ENCODE measurements around the gene CRY2. TPM values are rescaled to one million over a fixed set of nuclear protein-coding genes. Genes with fewer than 3 reads are reported as not detected.
A peak's percentile ranks its signal among the peaks of the same experiment; 100 is the strongest.

Gene CRY2
- polyA plus RNA-seq, 2 of the 4 experiments (the other 2 are of a cell fraction), result 3.2 to 4.1 TPM

- DNase-seq (ENCODE audit: low read depth in 1 of 2, low spot score in 1 of 2) (no peak), FAIRE-seq (no peak), ATAC-seq (no peak)
- H3K4me3 ChIP-seq, result peak overlapping the region; percentile 55
- H3K4me1 ChIP-seq, result peaks cover 6% of the 10 kb centered on the region; the same call in 2 of the 3 replicates
- H3K27ac ChIP-seq, result peak overlapping the region; percentile 58 to 80; a peak in 5 of 6 replicates
- ChIA-PET POLR2A (interaction anchor here (0.6 kb wide), 1 partner anchor 16 kb away, joined by 3 read pairs; no protein-coding TSS in a partner anchor), CTCF (interaction anchor here (0.6 to 1.9 kb wide), 5 partner anchors 9 to 1154 kb away, joined by 3 to 9 read pairs (median 3); no protein-coding TSS in a partner anchor)
- peak overlapping the region; percentile 91 for H3K4me2 ChIP-seq
- H3K9me3 ChIP-seq, result no peaks in the 10 kb centered on the region
- WGBS (ENCODE audit: missing lambda C conversion rate), result 73% methylated on average over 28 of the region's 54 CpGs
- TF ChIP-seq TFCP2L1 (CRISPR knock-in tag; IDR thresholded peaks at IDR 0.05), result no peak
- no peak for TF ChIP-seq KDM5A (IDR thresholded peaks at IDR 0.05)
- TF ChIP-seq ZFP36 (IDR thresholded peaks at IDR 0.05; ENCODE audit: borderline replicate concordance, partially characterized antibody), result no peak
- no peak for TF ChIP-seq MAX (IDR thresholded peaks at IDR 0.05)
- TF ChIP-seq SMC3 (IDR thresholded peaks at IDR 0.05), result no peak
Measured at GRCh38 chr11:45921561-45922424, 74.5 kb downstream of the CRY2 start.

- FAIRE-seq (no peak), DNase-seq (ENCODE audit: low read depth in 1 of 2, low spot score in 1 of 2) (peak in 1 of 2 experiments; percentile 48), ATAC-seq (no peak; a peak in 1 of 6 replicates)
- CTCF ChIA-PET, result interaction anchor here (1.0 to 1.9 kb wide), 4 partner anchors 8 to 150 kb away, joined by 3 to 9 read pairs (median 4); no protein-coding TSS in a partner anchor
- POLR2A ChIA-PET, result no interaction called here
- Histone ChIP-seq H3K4me1 (peaks cover 4% of the 10 kb centered on the region; the same call in 2 of the 3 replicates), H3K4me3 (peak within 1 kb of the TSS; percentile 55), H3K4me2 (peak within 1 kb of the TSS; percentile 91), H3K9me3 (no peaks in the 10 kb centered on the region), H3K27ac (peak within 1 kb of the TSS; percentile 58 to 80; a peak in 5 of 6 replicates)
- TF ChIP-seq ZNF302 (CRISPR knock-in tag; IDR thresholded peaks at IDR 0.05) (no peak), BHLHE40 (IDR thresholded peaks at IDR 0.05; ENCODE audit: low read depth, low read length) (no peak), JUN (IDR thresholded peaks at IDR 0.05) (no peak), NFE2L2 (conservative IDR thresholded peaks at IDR 0.05; ENCODE audit: low read length) (no peak), HOXB5 (CRISPR knock-in tag; IDR thresholded peaks at IDR 0.05) (no peak), RARB (CRISPR knock-in tag; IDR thresholded peaks at IDR 0.05) (no peak), POLR2A (IDR thresholded peaks at IDR 0.05; ENCODE audit: low read length) (no peak)
- WGBS (ENCODE audit: missing lambda C conversion rate), result no CpG with 5 or more reads among the region's 73 CpGs
Measured at GRCh38 chr11:45922425-45923082, 75.3 kb downstream of the CRY2 start, which contains the start of gene LARGE2. TSS of gene LARGE2 (plus strand) at chr11:45922656. CDS start at chr11:45922883, 227 bp downstream.

GRCh38 chr11:45924036-45924915 is 77.0 kb downstream of the CRY2 start:
- no peaks in the 10 kb centered on the region for H3K9me3 ChIP-seq
- H3K4me3 ChIP-seq, result no peak overlapping the region
- H3K4me2 ChIP-seq, result no peak overlapping the region
- CTCF ChIA-PET, result interaction anchor here (0.6 to 1.2 kb wide), 3 partner anchors 12 to 40 kb away, joined by 3 to 4 read pairs (median 3); no protein-coding TSS in a partner anchor
- 92% methylated on average over 18 of the region's 22 CpGs for WGBS (ENCODE audit: missing lambda C conversion rate)
- H3K27ac ChIP-seq, result no peak overlapping the region
- ATAC-seq (peak in 1 of 2 experiments; percentile 13; a peak in 2 of 6 replicates), DNase-seq (ENCODE audit: low read depth in 1 of 2, low spot score in 1 of 2) (no peak), FAIRE-seq (no peak)
- POLR2A ChIA-PET, result no interaction called here
- H3K4me1 ChIP-seq, result no peaks in the 10 kb centered on the region
- no peak for TF ChIP-seq MYC (IDR thresholded peaks at IDR 0.05; ENCODE audit: borderline replicate concordance, low read length)
- no peak for TF ChIP-seq POLR2A (IDR thresholded peaks at IDR 0.05; ENCODE audit: low read length)
- TF ChIP-seq HOXB13 (CRISPR knock-in tag; IDR thresholded peaks at IDR 0.05; ENCODE audit: low read depth), result no peak
- no peak for TF ChIP-seq HOXA7 (CRISPR knock-in tag; IDR thresholded peaks at IDR 0.05)
- TF ChIP-seq CBX2 (IDR thresholded peaks at IDR 0.05; ENCODE audit: borderline replicate concordance, low read depth), result no peak
- no peak for TF ChIP-seq HMGXB4 (CRISPR knock-in tag; IDR thresholded peaks at IDR 0.05; ENCODE audit: borderline replicate concordance)
- no peak for TF ChIP-seq HEYL (CRISPR knock-in tag; IDR thresholded peaks at IDR 0.05)
- no peak for TF ChIP-seq CEBPB (IDR thresholded peaks at IDR 0.05)
- no peak for TF ChIP-seq POLR2AphosphoS2 (conservative IDR thresholded peaks at IDR 0.05; ENCODE audit: low read length)
- TF ChIP-seq HES2 (IDR thresholded peaks at IDR 0.05), result no peak
- TF ChIP-seq RAD21 (conservative IDR thresholded peaks at IDR 0.05 in 1 of 2, IDR thresholded peaks at IDR 0.05 in 1 of 2), result no peak
- TF ChIP-seq TFCP2L1 (CRISPR knock-in tag; IDR thresholded peaks at IDR 0.05), result no peak
- no peak for TF ChIP-seq CHD4 (IDR thresholded peaks at IDR 0.05; ENCODE audit: borderline replicate concordance)
- no peak for TF ChIP-seq FOXS1 (CRISPR knock-in tag; IDR thresholded peaks at IDR 0.05)
- TF ChIP-seq RCOR1 (IDR thresholded peaks at IDR 0.05; ENCODE audit: low read depth, low read length), result no peak
- no peak for TF ChIP-seq EHMT2 (IDR thresholded peaks at IDR 0.05; ENCODE audit: low read depth)
- TF ChIP-seq JUNB (IDR thresholded peaks at IDR 0.05), result no peak

All from A549 (cell line).